ENCODE results near the gene SBK2. TPM values are rescaled to one million over a fixed set of nuclear protein-coding genes. Genes with fewer than 3 reads are reported as not detected.
"Not testable (repeated sequence)": the region's sequence is repeated elsewhere in the genome, so short reads cannot be mapped to it uniquely, and the experiment has no call there.

The SBK2 gene
- total RNA-seq, 2 experiments from 2014 or later: not detected

DNA sequence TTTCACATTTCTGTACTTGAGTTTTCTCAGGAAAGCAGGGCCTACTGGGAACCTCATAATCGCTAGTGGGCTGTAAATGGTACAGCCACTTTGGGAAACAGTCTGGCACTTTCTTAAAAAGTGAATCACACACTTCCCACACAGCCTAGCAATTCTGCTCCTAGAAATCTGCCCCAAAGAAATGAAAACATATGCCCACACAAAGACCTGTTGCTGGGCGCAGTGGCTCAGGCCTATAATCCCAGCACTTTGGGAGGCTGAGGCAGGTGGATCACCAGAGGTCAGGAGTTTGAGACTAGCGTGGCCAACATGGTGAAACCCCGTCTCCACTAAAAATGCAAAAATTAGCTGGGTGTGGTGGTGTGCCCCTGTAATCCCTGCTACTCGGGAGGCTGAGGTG is 32.5 kb upstream of the SBK2 start:
- H3K9me3 Mint-ChIP-seq, H3K27ac Mint-ChIP-seq, DNase-seq, H3K4me3 Mint-ChIP-seq, H3K27me3 Mint-ChIP-seq, H3K36me3 Mint-ChIP-seq, H3K4me1 Mint-ChIP-seq: not testable (repeated sequence)

DNA sequence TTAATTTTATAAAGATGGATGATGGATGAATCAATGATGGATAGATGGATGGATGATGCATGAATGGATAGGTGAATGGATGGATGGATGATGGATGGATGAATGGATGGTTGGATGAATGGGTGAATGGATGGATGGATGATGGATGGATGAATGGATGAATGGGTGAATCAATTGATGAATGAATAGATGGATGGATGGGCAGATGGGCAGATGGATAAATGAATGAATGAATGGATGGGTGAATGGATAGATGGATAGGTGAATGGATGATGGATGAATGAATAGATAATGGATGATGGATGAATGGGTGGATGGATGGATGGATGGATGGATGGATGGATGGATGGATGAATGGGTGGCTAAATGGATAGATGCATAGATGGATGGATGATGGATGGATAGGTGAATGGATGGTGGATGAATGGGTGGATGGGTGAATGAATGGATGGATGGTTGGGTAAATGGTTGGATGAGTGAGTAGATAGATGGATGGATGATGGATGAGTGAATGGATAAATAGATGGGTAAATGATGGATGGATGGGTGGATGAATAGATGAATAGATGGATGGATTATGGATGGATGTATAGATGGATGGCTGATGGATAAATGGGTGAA is 30.9 kb upstream of the SBK2 start:
- Mint-ChIP-seq H3K27me3 (peaks cover 4% of the 10 kb centered on the region), H3K27ac (no peak overlapping the region), H3K36me3 (no peaks in the 10 kb centered on the region), H3K9me3 (no peaks in the 10 kb centered on the region), H3K4me3 (no peak overlapping the region), H3K4me1 (no peaks in the 10 kb centered on the region)
- DNase-seq: no peak

DNA sequence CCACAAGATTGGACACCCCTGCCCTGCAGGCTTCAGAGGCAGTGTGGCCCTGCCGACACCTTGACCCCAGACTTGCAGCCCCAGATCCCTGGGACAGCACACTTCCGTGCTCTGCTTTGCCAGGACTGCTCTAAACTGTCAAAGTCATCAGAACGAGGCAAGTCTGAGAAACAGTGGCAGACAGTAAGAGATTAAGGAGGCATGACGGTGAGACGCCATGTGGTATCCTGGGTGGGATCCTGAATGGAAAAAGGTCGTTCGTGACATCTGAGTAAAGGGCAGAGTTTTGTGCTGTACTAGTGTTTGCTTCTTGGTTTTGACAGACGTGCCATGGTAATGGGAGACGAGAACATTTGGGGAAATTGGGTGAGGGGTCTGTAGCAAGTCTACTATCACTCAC is 29.9 kb upstream of the SBK2 start:
- H3K4me1 Mint-ChIP-seq: no peaks in the 10 kb centered on the region
- no peak for DNase-seq
- H3K9me3 Mint-ChIP-seq: no peaks in the 10 kb centered on the region
- peaks cover 4% of the 10 kb centered on the region for H3K27me3 Mint-ChIP-seq
- H3K36me3 Mint-ChIP-seq: no peaks in the 10 kb centered on the region
- no peak overlapping the region for H3K27ac Mint-ChIP-seq
- H3K4me3 Mint-ChIP-seq: no peak overlapping the region

DNA sequence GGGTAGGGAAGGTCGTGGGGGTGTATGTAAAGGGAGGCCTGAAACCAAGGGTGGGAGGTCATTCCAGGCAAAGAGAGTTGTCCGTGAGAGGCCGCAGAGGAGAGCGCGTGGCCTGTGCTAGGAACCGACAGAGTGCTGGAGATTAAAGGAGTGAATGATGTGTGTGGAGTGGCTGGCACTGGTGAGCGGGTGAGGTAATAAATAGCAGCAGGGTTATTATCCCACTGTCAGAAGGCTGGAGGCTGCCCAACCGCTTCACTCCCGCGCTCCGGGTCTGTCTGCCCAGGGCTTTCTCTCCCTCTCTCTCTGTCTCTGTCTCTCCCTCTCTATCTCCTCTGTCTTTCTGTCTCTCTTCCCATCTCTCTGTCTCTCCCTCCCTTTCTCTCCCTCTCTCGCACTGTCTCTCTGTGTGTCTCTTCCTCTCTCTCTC is 26.3 kb upstream of the SBK2 start:
- H3K27me3 Mint-ChIP-seq: peaks cover 12% of the 10 kb centered on the region
- no peaks in the 10 kb centered on the region for H3K4me1 Mint-ChIP-seq
- no peak overlapping the region for H3K4me3 Mint-ChIP-seq
- no peak for DNase-seq
- no peaks in the 10 kb centered on the region for H3K36me3 Mint-ChIP-seq
- H3K27ac Mint-ChIP-seq: no peak overlapping the region
- peaks cover 4% of the 10 kb centered on the region for H3K9me3 Mint-ChIP-seq

DNA sequence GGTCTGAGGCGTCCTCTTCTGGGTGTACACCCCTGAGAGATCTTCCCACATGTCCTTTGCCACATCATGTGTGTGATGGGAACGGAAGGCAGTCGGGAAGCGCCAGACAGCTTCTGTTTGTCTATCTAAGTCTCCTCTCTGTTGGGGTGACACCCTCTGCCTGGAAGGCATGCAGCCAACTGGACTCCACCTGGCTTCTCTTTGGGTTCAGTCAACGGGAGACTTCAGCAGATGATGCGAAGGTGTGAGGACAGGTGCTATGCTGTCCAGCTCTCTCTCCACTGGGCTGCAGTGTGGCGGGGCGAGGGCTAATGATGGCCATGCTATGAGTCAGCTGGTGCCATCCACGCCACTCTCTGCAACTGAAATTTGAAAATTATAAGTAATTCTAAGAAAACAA is 22.8 kb upstream of the SBK2 start:
- H3K27ac Mint-ChIP-seq: no peak overlapping the region
- no peak for DNase-seq
- no peaks in the 10 kb centered on the region for H3K4me1 Mint-ChIP-seq
- peaks cover 8% of the 10 kb centered on the region for H3K27me3 Mint-ChIP-seq
- H3K4me3 Mint-ChIP-seq: no peak overlapping the region
- peaks cover 4% of the 10 kb centered on the region for H3K9me3 Mint-ChIP-seq
- H3K36me3 Mint-ChIP-seq: no peaks in the 10 kb centered on the region

DNA sequence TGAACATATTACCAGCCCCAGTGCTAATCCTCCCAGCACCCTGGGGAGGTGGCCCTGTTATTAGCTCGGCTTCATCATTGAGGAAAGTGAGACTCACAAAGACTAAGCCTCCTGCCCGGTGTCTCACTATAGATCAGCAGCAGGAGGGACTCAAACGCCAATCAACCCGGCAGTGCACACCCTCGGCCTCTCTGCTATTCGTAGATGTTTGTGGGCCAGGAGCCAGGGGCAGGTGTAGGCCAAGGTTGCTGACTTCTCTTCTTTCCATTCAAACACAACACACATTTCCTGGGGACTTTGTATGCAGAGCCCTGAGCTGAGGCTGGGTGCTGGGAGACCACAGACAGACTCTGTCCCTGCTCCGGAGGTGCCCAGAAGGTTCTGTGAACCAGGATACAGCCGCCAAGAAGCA is 17.8 kb upstream of the SBK2 start:
- Mint-ChIP-seq H3K36me3 (no peaks in the 10 kb centered on the region), H3K27me3 (no peaks in the 10 kb centered on the region), H3K4me1 (no peaks in the 10 kb centered on the region), H3K4me3 (no peak overlapping the region), H3K9me3 (no peaks in the 10 kb centered on the region), H3K27ac (no peak overlapping the region)
- DNase-seq: no peak

DNA sequence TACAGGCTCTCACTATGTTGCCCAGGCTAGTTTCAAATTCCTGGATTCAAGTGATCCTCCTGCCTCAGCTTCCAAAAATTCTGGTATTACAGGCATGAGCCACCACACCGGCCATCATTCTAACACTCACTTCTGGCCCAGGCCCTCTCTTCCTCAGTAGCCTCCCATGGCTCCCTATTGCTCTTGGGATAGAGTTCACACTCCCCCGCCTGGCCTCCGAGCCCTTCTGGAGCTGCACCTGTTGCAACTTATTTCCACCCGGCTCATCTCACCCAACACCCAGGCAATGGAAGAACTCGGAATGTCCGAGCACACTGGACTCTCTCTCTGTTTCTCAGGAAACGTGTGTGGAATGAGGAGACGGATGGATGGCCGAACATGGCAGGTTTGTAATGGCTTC is 17.4 kb upstream of the SBK2 start:
- Mint-ChIP-seq H3K9me3 (no peaks in the 10 kb centered on the region), H3K4me3 (no peak overlapping the region), H3K27me3 (no peaks in the 10 kb centered on the region), H3K36me3 (no peaks in the 10 kb centered on the region), H3K27ac (no peak overlapping the region), H3K4me1 (no peaks in the 10 kb centered on the region)
- DNase-seq: no peak

DNA sequence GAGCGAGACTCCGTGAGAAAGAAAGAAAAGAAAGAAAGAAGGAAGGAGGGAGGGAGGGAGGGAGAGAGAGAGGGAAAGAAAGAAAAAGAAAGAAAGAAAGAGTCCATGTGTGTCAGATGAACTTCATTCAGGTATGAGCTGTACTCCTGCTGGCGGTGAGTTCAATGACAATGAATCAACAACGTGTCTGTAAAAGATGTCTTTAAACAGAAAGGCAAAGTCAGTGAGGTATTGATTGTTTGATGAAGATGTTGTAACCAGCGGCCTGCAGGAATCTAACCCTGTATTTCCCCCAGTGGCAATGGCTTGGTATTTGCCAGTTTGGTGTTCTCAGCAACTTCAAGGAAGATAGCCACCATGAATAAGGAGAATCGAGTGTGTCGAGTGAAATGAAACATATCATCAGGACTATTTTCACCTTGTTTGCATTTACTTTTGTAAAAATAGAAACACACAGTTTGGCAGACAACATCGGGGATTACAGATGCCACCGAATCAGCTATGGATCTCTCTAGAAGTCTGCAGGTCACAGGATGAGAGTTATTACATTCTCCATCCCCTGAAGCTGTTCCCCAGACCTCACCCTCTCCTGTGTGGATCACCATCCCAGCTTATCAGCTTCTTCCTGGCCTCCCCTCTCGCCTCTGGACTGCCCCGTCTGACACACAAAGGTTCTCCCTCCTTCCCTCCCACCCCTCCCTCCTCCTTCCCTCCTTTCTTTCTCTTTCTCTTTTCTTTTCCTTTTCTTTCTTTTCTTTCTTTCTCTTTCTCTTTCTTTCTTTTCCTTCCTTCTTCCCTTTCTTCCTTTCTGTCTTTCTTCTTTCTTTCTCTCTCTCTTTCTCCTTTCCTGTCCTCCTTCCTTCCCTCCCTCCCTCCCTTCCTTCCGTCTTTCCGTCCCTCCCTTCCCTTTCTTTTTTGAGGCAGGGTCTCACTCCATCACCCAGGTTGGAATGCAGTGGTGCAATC is 16.6 kb upstream of the SBK2 start:
- no peak for DNase-seq
- H3K4me1 Mint-ChIP-seq: no peaks in the 10 kb centered on the region
- H3K4me3 Mint-ChIP-seq: no peak overlapping the region
- H3K9me3 Mint-ChIP-seq: no peaks in the 10 kb centered on the region
- no peak overlapping the region for H3K27ac Mint-ChIP-seq
- no peaks in the 10 kb centered on the region for H3K36me3 Mint-ChIP-seq
- H3K27me3 Mint-ChIP-seq: peaks cover 2% of the 10 kb centered on the region

DNA sequence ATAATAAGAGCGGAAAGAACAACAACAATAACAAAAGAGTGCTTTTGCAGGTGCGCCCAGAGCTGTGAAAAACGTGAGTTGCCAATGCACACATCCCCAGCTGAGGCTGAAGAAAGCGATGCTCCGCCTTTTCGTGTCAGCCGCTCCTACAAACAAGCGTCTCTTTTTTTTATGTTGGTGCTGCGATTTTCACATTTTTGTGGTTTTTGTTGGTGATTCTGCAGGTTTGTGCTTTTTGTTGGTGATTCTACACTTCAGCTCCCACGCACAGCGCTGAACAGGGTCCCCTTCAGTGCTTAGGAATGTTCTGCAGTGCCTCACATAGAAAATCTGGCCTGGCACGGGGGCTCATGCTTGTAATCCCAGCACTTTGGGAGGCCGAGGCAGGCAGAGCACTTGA is 15.7 kb upstream of the SBK2 start:
- Mint-ChIP-seq H3K4me1 (no peaks in the 10 kb centered on the region), H3K4me3 (no peak overlapping the region), H3K36me3 (no peaks in the 10 kb centered on the region), H3K27me3 (peaks cover 11% of the 10 kb centered on the region), H3K9me3 (no peaks in the 10 kb centered on the region), H3K27ac (no peak overlapping the region)
- DNase-seq: no peak

DNA sequence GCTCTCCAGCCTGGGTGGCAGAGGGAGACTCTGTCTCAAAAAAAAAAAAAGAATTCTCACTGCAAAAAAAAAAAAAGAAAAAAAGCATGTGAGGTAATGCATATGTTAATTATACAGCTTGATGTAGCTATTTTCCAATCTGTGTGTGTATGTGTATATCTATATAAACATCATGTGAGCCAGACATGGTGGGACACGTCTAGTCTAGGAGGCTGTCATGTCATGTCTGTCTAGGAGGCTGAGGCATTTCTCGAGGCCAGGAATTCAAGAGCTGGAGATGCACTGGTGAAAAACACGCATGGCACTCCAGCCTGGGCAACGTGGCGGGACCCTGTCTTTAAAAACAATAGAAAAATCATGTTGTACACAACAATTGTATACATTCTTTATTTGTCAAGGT is 15.3 kb upstream of the SBK2 start:
- no peak overlapping the region for H3K4me3 Mint-ChIP-seq

DNA sequence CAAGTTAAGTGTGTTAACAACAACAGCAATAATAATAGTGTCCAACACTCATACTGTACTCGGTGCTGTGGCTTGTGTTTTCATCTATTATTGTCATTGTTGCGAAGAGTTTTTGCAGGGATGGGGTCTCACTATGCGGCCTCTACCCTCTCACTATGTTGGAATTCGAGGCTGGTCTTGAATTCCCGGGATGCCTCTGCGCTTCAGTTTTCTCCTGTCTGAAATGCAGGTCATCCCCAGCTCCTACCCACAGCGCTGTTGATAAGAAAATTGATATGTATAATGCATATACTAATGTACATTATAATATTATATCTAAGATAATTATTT is 13.4 kb upstream of the SBK2 start:
- Mint-ChIP-seq H3K9me3 (no peaks in the 10 kb centered on the region), H3K36me3 (no peaks in the 10 kb centered on the region), H3K4me3 (no peak overlapping the region), H3K4me1 (peaks cover 2% of the 10 kb centered on the region), H3K27me3 (peaks cover 33% of the 10 kb centered on the region), H3K27ac (no peak overlapping the region)
- DNase-seq: no peak

More for the DNA sequence above, 15.3 kb upstream of the SBK2 start:
- Mint-ChIP-seq H3K27me3 (peaks cover 15% of the 10 kb centered on the region), H3K27ac (no peak overlapping the region), H3K9me3 (no peaks in the 10 kb centered on the region), H3K36me3 (no peaks in the 10 kb centered on the region), H3K4me1 (peaks cover 2% of the 10 kb centered on the region)
- no peak for DNase-seq

DNA sequence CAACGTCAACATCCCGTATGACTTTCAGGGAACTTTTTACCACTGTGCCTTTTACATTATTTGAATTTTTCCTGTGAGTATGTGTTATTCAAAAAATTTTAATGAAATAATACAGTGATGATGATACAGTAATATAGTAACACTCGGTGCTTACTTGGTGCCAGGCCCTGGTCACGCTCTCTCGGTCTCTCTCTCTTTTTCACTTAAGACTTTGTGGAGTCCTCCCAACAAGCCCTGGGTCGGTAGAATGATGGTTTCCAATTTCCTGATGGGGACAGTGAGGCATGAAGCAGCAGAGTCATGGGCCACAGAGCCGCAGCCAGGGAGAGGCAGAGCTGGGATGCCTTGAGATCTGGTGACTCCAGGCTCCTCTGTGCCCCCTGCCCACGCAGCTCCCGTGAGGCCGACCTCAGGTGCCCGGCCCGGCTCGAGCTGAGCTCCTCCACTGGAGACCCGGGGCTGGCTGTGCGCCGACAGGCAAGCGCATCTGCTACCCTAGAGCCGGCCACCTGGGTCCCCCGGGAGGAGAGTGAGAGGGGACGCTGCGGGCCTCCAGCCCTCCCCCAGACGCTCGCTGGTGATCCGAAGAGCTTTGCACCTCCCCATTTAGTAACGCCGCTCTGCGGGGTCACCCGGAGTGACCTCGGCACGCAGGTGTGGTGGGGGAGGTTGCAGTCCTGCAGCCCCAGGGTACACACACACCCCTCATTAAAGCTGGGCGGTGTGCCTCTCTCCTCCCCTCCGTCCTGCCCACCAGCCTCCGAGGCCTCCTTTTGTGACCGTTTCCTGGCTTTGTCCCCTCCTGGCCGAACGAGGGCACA is 12.8 kb upstream of the SBK2 start:
- H3K27ac Mint-ChIP-seq: no peak overlapping the region
- no peaks in the 10 kb centered on the region for H3K9me3 Mint-ChIP-seq
- no peaks in the 10 kb centered on the region for H3K36me3 Mint-ChIP-seq
- no peak for DNase-seq
- H3K27me3 Mint-ChIP-seq: peaks cover 35% of the 10 kb centered on the region
- H3K4me3 Mint-ChIP-seq: no peak overlapping the region
- H3K4me1 Mint-ChIP-seq: peaks cover 2% of the 10 kb centered on the region

DNA sequence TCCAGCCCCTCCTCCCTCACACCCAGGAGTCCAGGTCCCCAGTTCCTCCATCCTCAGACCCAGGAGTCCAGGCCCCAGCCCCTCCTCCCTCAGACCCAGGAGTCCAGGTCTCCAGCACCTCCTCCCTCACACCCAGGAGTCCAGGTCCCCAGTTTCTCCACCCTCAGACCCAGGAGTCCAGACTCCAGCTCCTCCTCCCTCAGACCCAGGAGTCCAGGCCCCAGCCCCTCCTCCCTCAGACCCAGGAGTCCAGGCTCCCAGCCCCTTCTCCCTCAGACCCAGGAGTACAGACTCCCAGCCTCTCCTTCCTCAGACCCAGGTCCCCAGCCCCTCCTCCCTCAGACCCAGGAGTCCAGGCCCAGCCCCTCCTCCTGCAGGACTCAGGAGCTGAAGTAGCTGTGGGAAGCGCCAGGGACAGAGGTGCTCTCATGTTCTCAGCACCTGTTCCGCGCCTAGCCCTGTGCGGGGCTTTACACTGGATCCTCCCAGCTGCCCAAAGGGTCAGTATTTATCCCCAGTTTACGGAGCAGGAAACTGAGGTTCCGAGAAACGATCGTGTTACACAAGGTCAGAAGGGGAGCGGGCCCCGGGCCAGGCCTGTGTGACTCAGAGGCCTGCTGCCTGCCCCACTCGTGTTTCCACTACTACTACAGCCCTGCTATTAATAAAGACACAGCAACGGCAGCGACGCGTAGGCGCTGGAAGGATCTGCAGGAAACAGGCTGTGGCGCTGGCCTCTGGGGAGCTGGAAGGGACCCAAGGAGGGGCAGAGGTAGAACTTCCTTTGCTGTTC is 10.1 kb upstream of the SBK2 start:
- Mint-ChIP-seq H3K4me1 (peaks cover 2% of the 10 kb centered on the region), H3K9me3 (no peaks in the 10 kb centered on the region), H3K27me3 (peaks cover 35% of the 10 kb centered on the region), H3K36me3 (no peaks in the 10 kb centered on the region), H3K4me3 (no peak overlapping the region), H3K27ac (no peak overlapping the region)
- DNase-seq: no peak

DNA sequence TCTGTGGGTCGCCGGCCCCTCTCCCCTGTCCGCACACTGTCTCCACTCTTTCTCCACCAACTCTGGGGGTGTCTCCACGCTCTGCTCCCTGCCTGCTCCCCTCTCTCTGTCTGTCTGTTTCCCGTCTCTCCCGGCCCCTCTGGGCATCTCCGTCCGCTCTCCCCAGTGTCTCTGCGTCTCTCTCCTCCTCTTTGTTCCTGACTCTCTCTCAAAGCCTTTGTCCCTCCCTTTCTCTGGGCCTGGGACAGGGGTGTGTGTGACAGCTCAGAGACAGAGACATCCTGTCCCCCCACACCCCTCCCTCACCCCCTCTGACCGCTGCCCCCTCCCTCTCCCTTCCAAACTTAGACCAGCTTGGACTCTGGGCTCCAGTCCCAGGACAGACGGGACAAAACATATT is 9.1 kb upstream of the SBK2 start:
- no peaks in the 10 kb centered on the region for H3K36me3 Mint-ChIP-seq
- no peak overlapping the region for H3K4me3 Mint-ChIP-seq
- peaks cover 2% of the 10 kb centered on the region for H3K4me1 Mint-ChIP-seq
- no peak overlapping the region for H3K27ac Mint-ChIP-seq
- no peak for DNase-seq
- H3K27me3 Mint-ChIP-seq: peaks cover 38% of the 10 kb centered on the region
- no peaks in the 10 kb centered on the region for H3K9me3 Mint-ChIP-seq

DNA sequence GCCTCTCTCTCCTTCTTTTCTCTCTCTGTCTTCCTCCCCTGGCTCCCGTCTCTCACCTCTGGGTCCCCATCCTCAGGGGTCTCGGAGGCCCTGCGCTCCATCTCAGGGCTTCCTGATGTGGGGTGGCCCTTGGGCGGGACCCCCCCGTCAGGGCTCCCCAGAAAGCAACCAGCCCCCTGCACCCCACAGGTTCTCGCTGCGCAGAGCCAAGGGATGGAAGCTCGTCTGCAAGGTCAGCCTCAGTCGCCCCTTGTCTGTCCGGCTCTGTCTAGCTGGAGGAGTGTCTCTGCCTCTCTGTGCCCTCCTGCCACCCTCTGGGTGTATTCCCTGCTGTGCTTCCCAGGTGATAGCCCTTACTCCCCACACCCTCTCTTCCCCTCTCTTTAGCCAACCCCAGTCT is 8.5 kb upstream of the SBK2 start, which contains the start of gene SBK3:
Gene SBK3 (minus strand): TSS at position 101 of the 400 bp plus-strand sequence. CDS start 0 bp downstream, at position 101.
- Mint-ChIP-seq H3K27ac (no peak within 1 kb of the TSS), H3K4me3 (no peak within 1 kb of the TSS), H3K36me3 (no peaks in the 10 kb centered on the region), H3K27me3 (peaks cover 38% of the 10 kb centered on the region), H3K9me3 (no peaks in the 10 kb centered on the region), H3K4me1 (peaks cover 2% of the 10 kb centered on the region)
- no peak for DNase-seq
